GM19328 (cell line): ENCODE results near the gene MTHFD2.
"Not testable (repeated sequence)": the region's sequence is repeated elsewhere in the genome, so short reads cannot be mapped to it uniquely, and the experiment has no call there.

ENCODE experiments used
- ATAC-seq: cut with Tn5 transposase; IDR thresholded peaks from one replicate; pipeline ENCODE4 v1.9.1; 2021; ENCODE audit warnings: mild to moderate bottlenecking, moderate library complexity; ENCODE audit not compliant: unreplicated experiment

Gene MTHFD2

GRCh38 chr2:74198461-74199274 is at the start of gene MTHFD2:
TSS of gene MTHFD2 (plus strand) at chr2:74198615. CDS start at chr2:74198642, 27 bp downstream.
- ATAC-seq = peak; percentile 88

DNA sequence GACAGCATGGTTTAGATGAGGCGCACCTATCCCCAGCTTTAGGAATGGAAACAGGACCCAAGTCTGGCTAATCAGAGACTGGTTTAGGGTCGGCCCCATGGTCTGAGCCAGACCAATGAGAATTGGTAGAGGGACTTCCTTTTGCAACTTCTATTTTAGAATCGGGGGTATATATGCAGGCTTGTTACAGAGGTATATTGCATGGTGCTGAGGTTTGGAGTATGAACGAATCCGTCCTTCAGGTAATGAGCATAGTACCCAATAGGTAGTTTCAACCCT is 49.2 kb upstream of the MTHFD2 start:
- ATAC-seq = no peak

GRCh38 chr2:74149570-74150319 is 48.7 kb upstream of the MTHFD2 start:
- ATAC-seq = no peak

DNA sequence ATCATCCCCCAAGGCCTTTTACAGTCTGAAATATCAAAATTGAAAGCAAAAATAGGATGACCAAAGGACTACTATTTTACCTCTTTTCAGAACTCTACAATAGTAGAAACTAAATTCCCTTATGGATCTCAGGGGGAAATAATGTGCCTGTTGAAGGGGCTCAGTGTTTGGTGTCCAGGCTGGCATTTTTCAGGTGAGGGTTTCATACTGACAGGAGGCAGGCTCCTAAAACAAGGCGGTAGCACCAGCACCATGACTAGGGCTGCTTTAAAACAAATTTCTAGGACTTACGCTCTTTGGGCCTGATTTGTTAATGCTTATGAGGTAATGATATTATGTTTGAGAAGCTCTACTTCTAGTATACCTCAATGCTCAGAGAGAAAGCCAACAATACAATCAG is 45.5 kb upstream of the MTHFD2 start:
- ATAC-seq = no peak

- ATAC-seq = no peak
Observed at GRCh38 chr2:74155830-74156229, 42.6 kb upstream of the MTHFD2 start.

- ATAC-seq = no peak
Observed at GRCh38 chr2:74162951-74163350, 35.5 kb upstream of the MTHFD2 start.

DNA sequence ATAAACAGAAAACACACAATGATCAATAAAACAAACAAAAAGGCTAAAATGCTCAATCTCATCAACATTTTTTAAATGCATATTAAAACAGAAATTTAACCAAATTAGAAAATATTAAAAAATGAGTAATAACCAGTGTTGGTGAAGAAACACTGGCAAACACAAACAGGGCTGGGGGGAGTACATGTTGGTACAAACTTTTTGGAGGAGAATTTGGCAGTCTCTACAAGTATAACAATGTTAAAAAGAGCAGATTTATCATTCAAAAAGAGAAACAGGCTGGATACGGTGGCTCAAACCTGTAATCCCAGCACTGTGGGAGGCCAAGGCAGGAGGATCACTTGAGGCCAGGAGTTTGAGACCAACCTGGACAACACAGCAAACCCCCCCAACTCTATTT is 33.7 kb upstream of the MTHFD2 start:
- no peak for ATAC-seq

- no peak for ATAC-seq
Observed at GRCh38 chr2:74168739-74169138, 29.7 kb upstream of the MTHFD2 start.

DNA sequence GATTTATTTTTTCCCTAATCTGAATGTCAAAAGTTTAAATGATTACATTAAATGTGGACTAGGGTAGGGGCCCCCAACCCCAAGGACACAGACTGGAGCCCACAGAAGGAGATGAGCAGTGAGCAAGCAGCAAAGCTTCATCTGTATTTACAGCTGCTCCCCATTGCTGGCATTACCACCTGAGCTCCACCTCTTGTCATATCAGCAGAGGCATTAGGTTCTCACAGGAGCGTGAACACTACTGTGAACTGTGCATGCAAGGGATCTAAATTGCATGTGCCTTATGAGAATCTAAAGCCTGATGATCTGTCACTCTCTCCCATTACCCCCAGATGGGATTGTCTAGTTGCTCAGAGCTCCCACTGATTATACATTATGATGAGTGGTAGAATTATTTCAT is 23.5 kb upstream of the MTHFD2 start:
- no peak for ATAC-seq

DNA sequence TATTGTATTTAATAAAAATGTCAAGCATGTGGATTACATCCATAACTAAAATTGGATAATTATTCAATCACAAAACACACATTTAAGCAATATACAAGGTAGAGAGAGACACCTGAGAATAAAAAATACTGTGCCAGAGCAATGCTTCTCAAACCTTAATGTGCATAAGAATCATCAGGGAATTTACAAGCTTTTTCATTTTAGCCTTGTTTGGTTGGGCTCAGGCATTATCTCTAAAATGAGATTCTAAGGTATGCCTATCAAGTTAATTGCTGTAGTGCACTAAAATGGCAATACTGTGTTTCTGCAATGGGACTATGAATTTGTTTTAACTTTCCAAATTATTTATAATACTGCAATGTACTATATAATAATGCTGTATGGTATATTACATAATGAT is 20.7 kb upstream of the MTHFD2 start:
- ATAC-seq = no peak

DNA sequence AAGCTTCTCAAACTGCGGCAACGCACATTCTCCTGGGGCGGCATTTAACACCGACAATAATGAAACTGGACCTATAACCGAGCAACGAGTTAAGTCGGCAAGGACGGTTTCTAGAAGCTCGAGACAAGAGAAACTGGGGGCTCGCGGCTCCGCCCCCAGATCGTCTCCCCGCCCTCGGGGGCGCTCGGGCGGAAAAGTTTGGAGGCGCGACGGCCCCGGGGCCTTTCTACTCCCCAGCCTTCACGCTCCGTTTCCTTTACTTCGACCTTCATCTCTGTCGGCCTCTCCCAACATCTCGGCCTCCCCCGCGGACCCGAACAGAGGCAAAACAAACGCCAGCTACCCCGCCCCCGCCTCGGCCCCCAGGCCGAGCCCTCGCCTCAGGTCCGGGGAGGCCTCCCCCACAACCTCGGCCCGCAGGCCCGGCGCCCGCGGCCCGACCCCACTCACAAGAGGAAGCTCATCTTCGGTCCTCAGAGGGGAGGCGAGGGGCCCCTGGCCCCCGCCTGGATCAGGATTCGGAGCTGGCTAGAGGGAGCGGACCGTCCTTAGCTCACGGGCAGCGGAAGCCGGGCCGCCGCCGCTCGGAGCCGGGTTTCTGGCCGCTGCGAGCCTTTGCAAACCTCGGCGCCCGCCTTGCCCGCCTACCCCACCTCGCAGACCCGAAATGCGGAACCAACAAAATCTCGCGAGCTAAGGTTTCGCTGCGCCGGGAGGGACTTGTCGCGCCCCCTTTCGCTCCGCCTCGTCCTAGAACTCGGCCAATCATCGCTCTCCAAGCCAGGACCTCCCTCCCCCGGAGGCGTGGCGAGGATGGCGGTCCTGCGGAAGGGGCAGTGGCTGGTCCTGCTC is 20.0 kb upstream of the MTHFD2 start, which contains the start of gene MOB1A:
MOB1A (minus strand) TSS at position 669 of the 852 bp plus-strand sequence; CDS start at position 464, 205 bp downstream.
- ATAC-seq = peak; percentile 75

DNA sequence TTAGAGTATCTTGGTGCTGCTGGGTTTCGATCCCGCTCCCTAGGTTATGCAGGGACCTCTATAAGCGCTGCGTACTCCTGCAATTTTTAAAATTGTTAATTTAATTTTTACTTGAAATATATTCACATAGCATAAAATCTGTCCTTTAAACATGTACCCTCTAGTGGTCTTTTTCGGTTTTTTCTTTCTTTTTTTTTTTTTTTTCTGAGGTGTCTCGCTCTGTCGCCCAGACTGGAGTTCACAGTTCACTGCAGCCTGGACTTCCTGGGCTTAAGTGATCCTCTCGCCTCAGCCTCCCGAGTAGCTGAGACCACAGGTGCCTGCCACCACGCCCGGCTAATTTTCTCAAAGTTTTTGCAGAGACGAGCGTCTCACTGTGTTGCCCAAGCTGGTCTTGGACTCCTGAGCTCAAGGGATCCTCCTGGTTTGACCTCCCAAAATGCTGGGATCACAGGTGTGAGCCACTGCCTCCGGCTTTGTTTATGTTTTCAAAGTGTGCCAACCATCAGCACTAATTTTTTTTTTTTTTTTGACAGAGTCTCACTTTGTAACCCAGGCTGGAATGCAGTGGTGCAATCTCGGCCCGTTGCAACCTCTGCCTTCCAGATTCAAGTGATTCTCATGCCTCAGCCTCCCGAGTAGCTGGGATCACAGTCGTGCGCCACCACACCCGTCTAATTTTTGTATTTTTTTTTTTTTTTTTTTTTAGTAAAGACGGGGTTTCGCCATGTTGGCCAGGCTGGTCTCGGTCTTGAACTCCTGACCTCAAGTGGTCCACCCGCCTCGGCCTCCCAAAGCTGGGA is 19.2 kb upstream of the MTHFD2 start:
- ATAC-seq = no peak

GRCh38 chr2:74181739-74182138 is 16.7 kb upstream of the MTHFD2 start:
- no peak for ATAC-seq

DNA sequence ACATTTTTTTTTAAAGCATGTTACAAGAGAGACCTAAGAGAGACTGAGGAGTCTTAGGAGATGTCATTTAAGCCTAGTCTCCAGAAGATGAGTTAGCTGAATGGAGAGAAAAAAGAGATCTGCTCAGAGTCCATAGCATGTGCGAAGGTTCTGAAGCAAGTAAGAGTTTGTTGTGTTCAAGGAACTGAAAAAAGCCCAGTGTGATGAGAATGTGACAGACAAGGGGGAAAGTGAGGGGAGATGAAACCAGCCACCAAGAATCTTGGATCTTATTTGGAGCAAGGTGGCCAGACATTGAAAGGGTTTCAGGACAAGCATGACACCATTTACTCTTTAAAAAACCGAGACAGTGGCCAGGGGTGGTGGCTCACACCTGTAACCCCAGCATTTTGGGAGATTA is 14.5 kb upstream of the MTHFD2 start:
- ATAC-seq = no peak

- peak; percentile 54 for ATAC-seq
Observed at GRCh38 chr2:74186038-74186437, 12.4 kb upstream of the MTHFD2 start.

- ATAC-seq = not testable (repeated sequence)
Observed at GRCh38 chr2:74186706-74187105, 11.7 kb upstream of the MTHFD2 start.

DNA sequence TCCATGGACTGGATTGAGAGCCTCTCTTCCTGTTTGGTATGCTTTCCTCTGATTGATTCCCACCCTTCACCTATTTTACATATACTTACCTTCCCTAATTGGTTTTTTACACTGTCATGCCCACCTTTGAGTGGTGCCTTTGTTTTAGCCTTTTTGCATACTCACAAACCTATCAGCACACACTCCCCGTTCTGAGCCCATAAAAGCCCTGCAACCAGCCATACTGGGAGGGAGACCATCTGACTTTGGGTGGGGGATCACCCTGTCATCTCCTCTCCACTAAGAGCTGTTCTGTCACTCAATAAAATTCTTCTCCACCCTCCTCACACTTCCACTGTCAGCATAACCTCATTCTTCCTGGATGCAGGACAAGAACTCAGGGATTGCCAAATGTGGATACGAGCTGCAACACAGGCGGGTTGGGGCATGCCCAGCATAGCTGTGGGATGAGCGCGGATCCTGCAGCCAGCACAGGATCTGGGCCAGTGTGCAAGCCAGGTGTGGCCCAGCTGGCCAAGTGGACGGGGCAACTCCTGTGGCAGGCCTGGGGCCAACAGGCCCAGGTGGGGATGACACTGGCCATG is 10.3 kb upstream of the MTHFD2 start:
- no peak for ATAC-seq

GRCh38 chr2:74188696-74189095 is 9.7 kb upstream of the MTHFD2 start:
- no peak for ATAC-seq

GRCh38 chr2:74191596-74192380 is 6.6 kb upstream of the MTHFD2 start:
- no peak for ATAC-seq
